CD4-positive, alpha-beta T cell treated with Interleukin-1 beta for 1 hour (primary cell): ENCODE data around the gene INPP4A.

Source experiments
- DNase-seq, 2 donors: peaks; one replicate each; pipeline ENCODE4 v3.0.0-alpha.2; 2020 to 2022

INPP4A gene

DNA sequence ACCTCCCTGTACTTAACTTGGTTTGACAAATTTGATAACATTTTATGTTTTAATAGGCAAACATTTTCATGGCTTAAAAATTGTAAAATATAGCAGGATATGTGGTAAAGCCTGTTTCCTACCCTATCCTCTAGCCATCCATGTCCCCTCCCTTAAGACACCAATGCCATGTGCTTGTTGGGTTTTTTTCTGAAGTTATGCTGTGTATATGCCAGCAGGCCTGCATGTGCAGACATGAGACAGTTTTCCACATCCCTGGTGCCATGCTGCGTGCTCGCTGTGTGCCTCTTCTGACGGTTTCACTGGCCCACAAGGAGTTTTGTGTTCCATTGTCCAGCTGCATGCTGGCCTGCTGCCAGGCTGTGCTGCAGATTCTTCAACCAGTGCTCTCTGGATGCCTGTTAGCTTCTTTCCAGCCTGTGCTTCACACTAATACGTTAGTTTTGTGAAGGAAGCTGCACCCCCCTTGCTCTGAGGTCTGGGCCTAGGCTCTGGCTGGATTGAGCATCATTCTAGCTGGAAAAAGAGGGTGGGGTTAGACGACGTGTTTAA is 16.9 kb downstream of the INPP4A start:
- no peak for DNase-seq

GRCh38 chr2:98463081-98463481 is 18.4 kb downstream of the INPP4A start:
- no peak for DNase-seq

- DNase-seq, result no peak
These were observed 18.9 kb downstream of the INPP4A start for GRCh38 chr2:98463551-98463971.

GRCh38 chr2:98463988-98464771 is 19.5 kb downstream of the INPP4A start:
- DNase-seq, result peak in 1 of 2 donors; percentile 30

- DNase-seq, result peak; percentile 52 to 66
These were observed 20.2 kb downstream of the INPP4A start for GRCh38 chr2:98464772-98465310.

- DNase-seq, result peak; percentile 82 to 85
These were observed 21.0 kb downstream of the INPP4A start for GRCh38 chr2:98465456-98466226.

DNA sequence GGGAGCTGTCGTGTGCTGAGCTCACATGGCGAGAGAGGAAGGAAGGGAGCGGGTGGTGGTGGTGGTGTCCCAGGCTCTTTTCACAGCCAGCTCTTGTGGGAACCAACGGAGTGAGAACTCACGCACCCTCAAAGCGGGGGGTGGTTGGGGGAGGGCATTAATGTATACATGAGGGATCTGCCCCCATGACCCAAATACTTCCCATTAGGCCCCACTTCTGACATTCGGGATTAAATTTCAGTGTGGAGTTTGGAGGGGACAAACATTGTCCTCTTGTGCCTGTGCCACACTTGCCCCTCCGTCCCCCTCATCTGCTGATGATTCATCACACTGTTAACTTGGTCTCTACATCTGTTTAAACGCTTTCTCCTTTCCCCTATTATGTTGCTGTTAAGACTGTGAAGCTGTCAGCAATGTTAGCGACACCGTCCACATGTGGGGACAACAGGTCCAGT is 22.5 kb downstream of the INPP4A start:
- DNase-seq, result no peak

GRCh38 chr2:98467652-98468051 is 23.0 kb downstream of the INPP4A start:
- no peak for DNase-seq

DNA sequence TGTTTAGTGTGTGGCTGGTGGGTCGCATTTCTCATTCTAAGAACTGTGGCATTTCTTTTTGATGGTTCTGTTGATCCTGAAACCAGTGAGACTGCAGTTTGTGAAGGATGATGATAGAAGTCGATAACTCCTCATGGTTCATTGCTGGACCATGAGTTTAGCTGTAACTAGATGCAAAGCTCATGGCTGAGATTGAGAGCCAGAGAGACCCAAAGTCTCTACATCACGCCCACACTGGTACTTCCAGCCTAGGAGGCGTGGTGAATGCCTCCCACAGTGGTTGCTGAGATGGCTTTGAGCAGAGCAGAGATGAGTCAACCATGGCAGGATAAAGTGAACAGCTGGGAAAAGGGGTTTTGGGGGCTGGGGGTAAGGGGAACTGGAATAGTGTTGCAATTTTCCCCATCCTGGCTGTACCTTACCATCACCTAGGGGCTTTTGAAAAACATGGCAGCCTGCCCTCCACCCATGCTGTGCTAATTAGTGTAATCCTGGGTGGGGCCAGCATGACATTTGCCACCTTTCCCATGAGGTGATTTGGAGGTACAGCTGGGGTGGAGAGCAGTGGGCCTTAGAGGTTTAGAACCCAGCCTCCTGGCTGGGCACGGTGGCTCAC is 24.1 kb downstream of the INPP4A start:
- DNase-seq, result no peak

GRCh38 chr2:98469862-98470544 is 25.3 kb downstream of the INPP4A start:
- DNase-seq, result no peak

- DNase-seq, result no peak
These were observed 26.2 kb downstream of the INPP4A start for GRCh38 chr2:98470851-98471255.

GRCh38 chr2:98471402-98472131 is 26.9 kb downstream of the INPP4A start:
- no peak for DNase-seq

DNA sequence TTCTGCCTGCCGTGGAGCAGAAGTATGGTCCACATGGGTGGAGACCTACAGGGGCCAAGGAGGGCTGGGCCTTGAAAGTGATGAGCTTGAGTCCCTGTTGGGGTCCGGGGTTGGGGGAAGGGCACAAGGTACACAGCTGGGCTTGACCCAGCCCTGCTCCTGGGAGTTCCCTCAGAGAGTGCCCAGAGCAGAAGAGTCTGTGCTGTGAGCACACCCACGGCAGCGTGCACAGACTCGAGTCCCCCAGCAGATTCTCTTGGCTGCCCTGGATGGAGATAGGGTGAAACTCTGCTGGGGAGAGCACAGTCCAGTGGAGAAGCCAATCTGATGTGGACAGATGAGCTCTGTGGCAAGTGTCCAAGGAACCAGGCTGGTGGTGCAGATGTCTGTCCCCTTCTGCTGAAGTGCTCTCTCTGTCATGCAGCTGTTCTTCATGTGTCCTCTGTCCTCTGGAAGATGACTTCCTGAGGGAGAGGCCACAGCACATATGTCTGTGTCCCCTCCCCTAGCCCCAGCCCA is 27.5 kb downstream of the INPP4A start:
- no peak for DNase-seq

DNA sequence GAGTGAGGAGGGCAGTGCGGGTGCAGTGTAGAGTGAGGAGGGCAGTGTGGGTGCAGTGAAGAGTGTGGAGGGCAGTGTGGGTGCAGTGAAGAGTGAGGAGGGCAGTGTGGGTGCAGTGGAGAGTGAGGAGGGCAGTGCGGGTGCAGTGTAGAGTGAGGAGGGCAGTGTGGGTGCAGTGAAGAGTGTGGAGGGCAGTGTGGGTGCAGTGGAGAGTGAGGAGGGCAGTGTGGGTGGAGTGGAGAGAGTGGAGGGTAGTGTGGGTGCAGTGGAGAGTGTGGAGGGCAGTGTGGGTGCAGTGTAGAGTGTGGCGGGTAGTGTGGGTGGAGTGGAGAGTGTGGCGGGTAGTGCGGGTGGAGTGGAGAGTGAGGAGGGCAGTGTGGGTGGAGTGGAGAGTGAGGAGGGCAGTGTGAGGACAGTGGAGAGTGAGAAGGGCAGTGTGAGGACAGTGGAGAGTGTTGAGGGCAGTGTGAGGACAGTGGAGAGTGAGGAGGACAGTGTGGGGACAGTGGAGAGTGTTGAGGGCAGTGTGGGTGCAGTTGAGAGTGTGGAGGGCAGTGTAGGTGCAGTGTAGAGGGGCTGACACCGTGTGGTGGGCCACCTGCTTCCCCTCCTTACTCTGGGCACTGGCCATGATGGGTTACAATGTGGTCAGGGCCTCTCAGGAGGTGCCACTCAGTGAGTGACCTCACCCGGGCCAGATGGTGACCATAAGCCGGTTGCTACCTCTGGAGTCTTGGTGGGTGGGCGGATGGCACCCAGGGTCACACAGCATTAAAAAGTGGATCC is 28.5 kb downstream of the INPP4A start:
- DNase-seq, result no peak

- peak in 1 of 2 donors; percentile 51 for DNase-seq
These were observed 29.5 kb downstream of the INPP4A start for GRCh38 chr2:98473995-98474780.

GRCh38 chr2:98474979-98475632 is 30.4 kb downstream of the INPP4A start:
- no peak for DNase-seq

DNA sequence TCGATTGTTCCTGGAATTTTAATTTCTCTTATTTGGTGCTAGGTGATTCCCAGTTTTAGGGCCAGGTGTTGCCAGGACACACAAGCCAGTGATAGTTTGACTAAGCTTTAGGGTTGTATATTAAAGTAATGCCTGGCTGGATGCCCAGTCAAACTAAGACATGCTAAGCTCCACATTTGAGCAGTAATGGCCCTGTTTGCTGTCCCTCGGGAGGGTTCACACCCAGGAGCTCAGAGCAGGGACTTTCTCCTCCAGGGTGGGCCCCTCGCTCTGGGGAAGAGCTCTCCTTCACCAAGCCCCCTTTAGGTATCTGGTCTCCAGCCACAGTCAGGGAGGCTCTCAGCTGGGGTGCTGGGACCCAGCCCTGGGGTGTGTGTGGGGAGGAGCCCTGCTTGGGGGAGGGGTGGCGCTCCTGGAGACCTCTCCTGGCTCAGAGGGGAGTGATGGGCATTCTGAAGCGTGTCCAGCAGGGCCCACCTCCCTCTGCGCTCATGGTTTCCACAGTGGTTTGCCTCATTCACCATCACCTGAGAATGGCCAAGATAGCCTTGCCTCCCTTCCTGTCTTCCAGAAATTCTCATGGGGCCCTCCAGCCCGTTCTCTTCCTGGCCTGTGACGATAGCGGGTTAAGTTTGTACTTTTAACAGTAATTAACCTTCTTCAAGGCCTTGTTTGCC is 31.7 kb downstream of the INPP4A start:
- no peak for DNase-seq

GRCh38 chr2:98477036-98477435 is 32.4 kb downstream of the INPP4A start:
- no peak for DNase-seq

GRCh38 chr2:98477506-98477905 is 32.8 kb downstream of the INPP4A start:
- no peak for DNase-seq
